H9 (cell line): ENCODE data around the gene P3H2. TPM values are rescaled to one million over a fixed set of nuclear protein-coding genes. Genes with fewer than 3 reads are reported as not detected.

Source experiments
- DNase-seq: peaks from one replicate; pipeline ENCODE4 v3.0.0-alpha.2; 2017
- H2AFZ ChIP-seq: one replicate; pipeline ENCODE4 v1.6.1; 2013; ENCODE audit warnings: mild to moderate bottlenecking, low read length, control low read depth, moderate library complexity
- H2AK5ac ChIP-seq: 2 replicates; pipeline ENCODE4 v1.6.1; 2013; ENCODE audit warnings: low read length, control low read depth, mixed read lengths; ENCODE audit not compliant: insufficient read length
- H2BK120ac ChIP-seq: one replicate; pipeline ENCODE4 v1.6.1; 2013; ENCODE audit warnings: low read depth, mild to moderate bottlenecking, low read length, control low read depth, inconsistent platforms; ENCODE audit not compliant: poor library complexity, severe bottlenecking
- H2BK12ac ChIP-seq: 2 replicates; pipeline ENCODE4 v1.6.1; 2013; ENCODE audit warnings: low read length, control low read depth, mixed read lengths, low read depth; ENCODE audit not compliant: insufficient read length
- H2BK15ac ChIP-seq: 2 replicates; pipeline ENCODE4 v1.6.1; 2013; ENCODE audit warnings: low read depth, low read length, control low read depth
- H2BK20ac ChIP-seq: one replicate; pipeline ENCODE4 v1.6.1; 2013; ENCODE audit warnings: low read depth, mild to moderate bottlenecking, low read length, control low read depth, inconsistent platforms; ENCODE audit not compliant: poor library complexity, severe bottlenecking
- H2BK5ac ChIP-seq: 2 replicates; pipeline ENCODE4 v1.6.1; 2013; ENCODE audit warnings: low read length, control low read depth, mixed read lengths; ENCODE audit not compliant: insufficient read length
- H3K14ac ChIP-seq: 2 replicates; pipeline ENCODE4 v1.6.1; 2013; ENCODE audit warnings: low read length, control low read depth; ENCODE audit not compliant: insufficient read depth
- H3K18ac ChIP-seq: 2 replicates; pipeline ENCODE4 v1.6.1; 2013; ENCODE audit warnings: low read depth, mild to moderate bottlenecking, mixed read lengths, low read length, control low read depth; ENCODE audit not compliant: insufficient read length
- H3K23ac ChIP-seq: 2 replicates; pipeline ENCODE4 v1.6.1; 2013; ENCODE audit warnings: low read length, control low read depth, mixed read lengths, low read depth; ENCODE audit not compliant: insufficient read length
- H3K23me2 ChIP-seq: 2 replicates; pipeline ENCODE4 v1.6.1; 2013; ENCODE audit warnings: low read depth, mild to moderate bottlenecking, mixed read lengths, low read length, control low read depth; ENCODE audit not compliant: insufficient read length, poor library complexity, severe bottlenecking
- H3K27ac ChIP-seq: 2 replicates; pipeline ENCODE4 v1.5.1; 2013; ENCODE audit warnings: low read length, control low read depth, mixed read lengths, low read depth; ENCODE audit not compliant: insufficient read length
- H3K27me3 ChIP-seq: 2 replicates; pipeline ENCODE4 v1.6.1; 2013; ENCODE audit warnings: low read length, control low read depth, inconsistent platforms; ENCODE audit not compliant: insufficient read depth
- H3K4ac ChIP-seq: 2 replicates; pipeline ENCODE4 v1.6.1; 2013; ENCODE audit warnings: low read depth, mild to moderate bottlenecking, control low read depth, inconsistent platforms, low read length, moderate library complexity
- H3K4me1 ChIP-seq: 2 replicates; pipeline ENCODE4 v1.6.1; 2013; ENCODE audit warnings: low read length, control low read depth, inconsistent platforms; ENCODE audit not compliant: insufficient read depth
- H3K4me2 ChIP-seq: 2 replicates; pipeline ENCODE4 v1.6.1; 2013; ENCODE audit warnings: low read length, control low read depth, mixed read lengths; ENCODE audit not compliant: insufficient read length, insufficient read depth
- H3K56ac ChIP-seq: 2 replicates; pipeline ENCODE4 v1.6.1; 2013; ENCODE audit warnings: low read depth, mild to moderate bottlenecking, mixed read lengths, low read length, control low read depth; ENCODE audit not compliant: insufficient read length
- H3K79me1 ChIP-seq: 2 replicates; pipeline ENCODE4 v1.6.1; 2013; ENCODE audit warnings: low read depth, mild to moderate bottlenecking, moderate library complexity, low read length, control low read depth, inconsistent platforms; ENCODE audit not compliant: insufficient read depth, poor library complexity, severe bottlenecking
- H3K79me2 ChIP-seq: 2 replicates; pipeline ENCODE4 v1.6.1; 2013; ENCODE audit warnings: low read length, control low read depth, inconsistent platforms; ENCODE audit not compliant: insufficient read depth
- H3K9ac ChIP-seq: 2 replicates; pipeline ENCODE4 v1.6.1; 2013; ENCODE audit warnings: low read length, control low read depth, mixed read lengths; ENCODE audit not compliant: insufficient read length; ENCODE audit errors: extremely low read depth
- H3K9me3 ChIP-seq: one replicate; pipeline ENCODE4 v1.6.1; 2013; ENCODE audit warnings: low read depth, low read length, inconsistent platforms; ENCODE audit not compliant: control insufficient read depth
- H3T11ph ChIP-seq: one replicate; pipeline ENCODE4 v1.6.1; 2013; ENCODE audit warnings: mild to moderate bottlenecking, low read length, control low read depth, inconsistent platforms
- H4K20me1 ChIP-seq: one replicate; pipeline ENCODE4 v1.6.1; 2013; ENCODE audit not compliant: control insufficient read depth, insufficient read length, insufficient read depth
- H4K5ac ChIP-seq: 2 replicates; pipeline ENCODE4 v1.6.1; 2013; ENCODE audit warnings: low read depth, mild to moderate bottlenecking, mixed read lengths, low read length, control low read depth; ENCODE audit not compliant: insufficient read length
- H4K8ac ChIP-seq: replicated peaks from 2 replicates; pipeline ENCODE4 v1.6.1; 2013; ENCODE audit warnings: low read length, control low read depth, mixed read lengths, low read depth; ENCODE audit not compliant: insufficient read length
- H4K91ac ChIP-seq: 2 replicates; pipeline ENCODE4 v1.6.1; 2013; ENCODE audit warnings: low read depth, mild to moderate bottlenecking, moderate library complexity, mixed read lengths, low read length, control low read depth; ENCODE audit not compliant: insufficient read length
- H3K27ac Mint-ChIP-seq, 3 experiments: 2 replicates in 2 of 3; 3 replicates in 1 of 3; pipeline ENCODE4 v1.8.0; 2020 to 2021; ENCODE audit warnings: mixed read lengths in 3 of 3, mild to moderate bottlenecking in 1 of 3, moderate library complexity in 1 of 3
- H3K27me3 Mint-ChIP-seq: 2 replicates; pipeline ENCODE4 v1.8.0; 2021; ENCODE audit warnings: low read depth, mild to moderate bottlenecking, moderate library complexity, mixed read lengths
- H3K36me3 Mint-ChIP-seq, 3 experiments: 2 replicates in 2 of 3; 3 replicates in 1 of 3; pipeline ENCODE4 v1.8.0; 2020 to 2021; ENCODE audit warnings: low read depth in 3 of 3, mixed read lengths in 3 of 3; ENCODE audit not compliant: insufficient read depth in 1 of 3
- H3K4me1 Mint-ChIP-seq, 2 experiments: 2 replicates each; pipeline ENCODE4 v1.8.0; 2020; ENCODE audit warnings: mixed read lengths in 2 of 2
- H3K4me3 Mint-ChIP-seq, 2 experiments: 2 replicates in 1 of 2; 3 replicates in 1 of 2; pipeline ENCODE4 v1.8.0; 2020 to 2021; ENCODE audit warnings: mild to moderate bottlenecking in 2 of 2, mixed read lengths in 2 of 2, moderate library complexity in 1 of 2
- H3K9me3 Mint-ChIP-seq, 2 experiments: 2 replicates in 1 of 2; 3 replicates in 1 of 2; pipeline ENCODE4 v1.8.0; 2020; ENCODE audit warnings: mild to moderate bottlenecking in 2 of 2, mixed read lengths in 2 of 2, moderate library complexity in 1 of 2
- WGBS: extraction: QIAGEN DNeasy Blood & Tissue Kit; methylation state at CpG from one replicate; pipeline ENCODE4 v1.1.7; 2013; ENCODE audit warnings: missing lambda C conversion rate, low lambda C conversion rate, mixed read lengths; ENCODE audit not compliant: insufficient read length; ENCODE audit errors: extremely low coverage; 5-methylcytosine and 5-hydroxymethylcytosine counted together
- total RNA-seq: library from RNA; stranded (reverse); gene quantifications from 2 replicates; pipeline ENCODE4 v1.2.1, GENCODE V29; 2021
- TF ChIP-seq, protein P1 (sequence below): fragments of 200-600 bp; sonication (generic); conservative IDR thresholded peaks from 3 replicates; pipeline ENCODE4 v1.8.0; 2021; ENCODE audit warnings: antibody characterized with exemption, mild to moderate bottlenecking

Gene P3H2
- total RNA-seq, 1 experiment from 2014 or later: 41.5 TPM

GRCh38 chr3:190099099-190099498, 21.6 kb downstream of the P3H2 start:
- no peaks in the 10 kb centered on the region for H3K79me2 ChIP-seq
- H4K91ac ChIP-seq: no peak overlapping the region
- H3K4me2 ChIP-seq: no peak overlapping the region
- H3K56ac ChIP-seq: no peak overlapping the region
- no peak overlapping the region for H4K8ac ChIP-seq
- Mint-ChIP-seq H3K4me3 (no peak overlapping the region), H3K36me3 (peaks cover 1 to 10% (median 3%) of the 10 kb centered on the region in 3 experiments; a peak in 5 of 7 replicates), H3K27me3 (no peaks in the 10 kb centered on the region), H3K27ac (no peak overlapping the region), H3K4me1 (peaks cover 39 to 49% of the 10 kb centered on the region in 2 experiments), H3K9me3 (no peaks in the 10 kb centered on the region; a peak in 1 of 5 replicates)
- no peak overlapping the region for H3K27ac ChIP-seq
- H3K4me1 ChIP-seq: no peaks in the 10 kb centered on the region; the same call in 1 of the 2 replicates
- no peaks in the 10 kb centered on the region for H3K23me2 ChIP-seq
- H2AFZ ChIP-seq: no peak overlapping the region
- no peak overlapping the region for H2AK5ac ChIP-seq
- H3K9me3 ChIP-seq: no peaks in the 10 kb centered on the region
- no peak overlapping the region for H3K18ac ChIP-seq
- no peak overlapping the region for H3K14ac ChIP-seq
- no peaks in the 10 kb centered on the region for H3K27me3 ChIP-seq
- WGBS: no CpG with 5 or more reads among the region's 6 CpGs
- H2BK15ac ChIP-seq: no peak overlapping the region
- H4K20me1 ChIP-seq: no peaks in the 10 kb centered on the region
- no peak overlapping the region for H3T11ph ChIP-seq
- H2BK120ac ChIP-seq: no peak overlapping the region
- H2BK5ac ChIP-seq: no peak overlapping the region
- no peak overlapping the region for H3K4ac ChIP-seq
- no peak overlapping the region for H4K5ac ChIP-seq
- TF ChIP-seq, protein P1, sequence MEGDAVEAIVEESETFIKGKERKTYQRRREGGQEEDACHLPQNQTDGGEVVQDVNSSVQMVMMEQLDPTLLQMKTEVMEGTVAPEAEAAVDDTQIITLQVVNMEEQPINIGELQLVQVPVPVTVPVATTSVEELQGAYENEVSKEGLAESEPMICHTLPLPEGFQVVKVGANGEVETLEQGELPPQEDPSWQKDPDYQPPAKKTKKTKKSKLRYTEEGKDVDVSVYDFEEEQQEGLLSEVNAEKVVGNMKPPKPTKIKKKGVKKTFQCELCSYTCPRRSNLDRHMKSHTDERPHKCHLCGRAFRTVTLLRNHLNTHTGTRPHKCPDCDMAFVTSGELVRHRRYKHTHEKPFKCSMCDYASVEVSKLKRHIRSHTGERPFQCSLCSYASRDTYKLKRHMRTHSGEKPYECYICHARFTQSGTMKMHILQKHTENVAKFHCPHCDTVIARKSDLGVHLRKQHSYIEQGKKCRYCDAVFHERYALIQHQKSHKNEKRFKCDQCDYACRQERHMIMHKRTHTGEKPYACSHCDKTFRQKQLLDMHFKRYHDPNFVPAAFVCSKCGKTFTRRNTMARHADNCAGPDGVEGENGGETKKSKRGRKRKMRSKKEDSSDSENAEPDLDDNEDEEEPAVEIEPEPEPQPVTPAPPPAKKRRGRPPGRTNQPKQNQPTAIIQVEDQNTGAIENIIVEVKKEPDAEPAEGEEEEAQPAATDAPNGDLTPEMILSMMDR: no peak
- no peak overlapping the region for H2BK12ac ChIP-seq
- H3K9ac ChIP-seq: no peak overlapping the region
- no peaks in the 10 kb centered on the region for H3K79me1 ChIP-seq
- no peak overlapping the region for H2BK20ac ChIP-seq
- DNase-seq: no peak
- no peak overlapping the region for H3K23ac ChIP-seq
